Stimulated activated CD8-positive, alpha-beta memory T cell treated with anti-CD3 and anti-CD28 coated beads, Interleukin-12 subunit alpha, Interleukin-12 subunit beta, amount 100 ng/mL, for 1 hour (primary cell): ENCODE data around the gene COL25A1.
"Not testable (repeated sequence)": the region's sequence is repeated elsewhere in the genome, so short reads cannot be mapped to it uniquely, and the experiment has no call there.

ENCODE experiments used
- DNase-seq: peaks from one replicate; pipeline ENCODE4 v3.0.0-alpha.2; 2020; ENCODE audit warnings: low read depth

The COL25A1 gene

GRCh38 chr4:109010521-109010920, 291.9 kb downstream of the COL25A1 start:
- DNase-seq = no peak

DNA sequence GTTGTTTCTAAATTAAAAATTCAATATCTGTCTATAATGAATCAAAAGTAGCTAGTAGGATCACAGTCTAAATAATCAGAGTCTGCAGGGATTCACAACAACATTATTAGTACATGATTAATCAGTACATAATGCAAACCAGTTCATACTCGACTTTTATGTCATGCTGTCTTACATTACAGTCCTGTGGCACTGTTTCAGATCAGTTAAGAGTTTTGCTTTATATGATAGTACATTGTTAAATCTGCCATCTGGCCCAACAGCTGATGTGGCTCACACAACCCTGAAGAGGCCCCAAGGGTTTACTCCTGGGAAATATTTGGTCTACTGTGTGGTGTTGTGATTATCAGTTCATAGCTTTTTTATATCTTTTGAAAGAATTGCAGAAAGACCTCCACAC, 292.5 kb downstream of the COL25A1 start:
- DNase-seq = no peak

GRCh38 chr4:109007976-109008375, 294.5 kb downstream of the COL25A1 start:
- DNase-seq = no peak

- no peak for DNase-seq
These were observed 296.9 kb downstream of the COL25A1 start for GRCh38 chr4:109005523-109005922.

DNA sequence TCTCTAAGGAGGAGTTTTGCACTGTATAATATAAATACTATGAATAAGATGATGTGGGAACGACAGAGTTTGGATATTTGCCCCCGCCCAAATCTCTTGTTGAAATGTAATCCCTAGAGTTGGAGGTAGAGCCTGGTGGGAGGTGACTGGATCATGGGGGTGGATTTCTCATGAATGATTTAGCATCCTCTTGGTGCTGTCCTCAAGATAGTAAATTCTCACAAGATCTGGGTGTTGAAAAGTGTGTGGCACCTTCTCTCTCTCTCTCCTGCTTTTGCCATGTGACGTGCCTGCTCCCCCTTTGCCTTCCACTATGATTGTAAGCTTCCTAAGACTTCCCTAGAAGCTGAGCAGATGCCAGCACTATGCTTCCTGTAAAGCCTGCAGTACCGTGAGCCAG, 298.0 kb downstream of the COL25A1 start:
- no peak for DNase-seq

DNA sequence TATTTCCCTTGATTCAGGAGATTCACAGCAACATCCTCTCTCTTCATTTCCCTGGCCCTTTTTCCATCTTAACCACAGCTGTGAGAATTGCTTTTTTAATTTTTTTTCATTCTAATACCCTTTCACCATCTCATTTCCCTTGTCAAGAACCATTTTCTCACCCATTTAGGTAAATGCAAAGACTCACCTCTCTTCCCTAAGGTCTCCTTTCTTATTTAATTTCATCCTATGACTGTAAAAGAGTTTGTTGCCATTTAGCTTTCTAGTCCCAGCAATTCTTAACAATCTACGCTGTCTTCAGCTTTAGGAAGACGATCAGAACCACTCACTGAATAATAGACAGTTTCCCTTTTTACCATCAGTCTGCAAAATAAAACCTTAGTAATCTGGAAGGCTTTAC, 298.5 kb downstream of the COL25A1 start:
- DNase-seq = no peak

DNA sequence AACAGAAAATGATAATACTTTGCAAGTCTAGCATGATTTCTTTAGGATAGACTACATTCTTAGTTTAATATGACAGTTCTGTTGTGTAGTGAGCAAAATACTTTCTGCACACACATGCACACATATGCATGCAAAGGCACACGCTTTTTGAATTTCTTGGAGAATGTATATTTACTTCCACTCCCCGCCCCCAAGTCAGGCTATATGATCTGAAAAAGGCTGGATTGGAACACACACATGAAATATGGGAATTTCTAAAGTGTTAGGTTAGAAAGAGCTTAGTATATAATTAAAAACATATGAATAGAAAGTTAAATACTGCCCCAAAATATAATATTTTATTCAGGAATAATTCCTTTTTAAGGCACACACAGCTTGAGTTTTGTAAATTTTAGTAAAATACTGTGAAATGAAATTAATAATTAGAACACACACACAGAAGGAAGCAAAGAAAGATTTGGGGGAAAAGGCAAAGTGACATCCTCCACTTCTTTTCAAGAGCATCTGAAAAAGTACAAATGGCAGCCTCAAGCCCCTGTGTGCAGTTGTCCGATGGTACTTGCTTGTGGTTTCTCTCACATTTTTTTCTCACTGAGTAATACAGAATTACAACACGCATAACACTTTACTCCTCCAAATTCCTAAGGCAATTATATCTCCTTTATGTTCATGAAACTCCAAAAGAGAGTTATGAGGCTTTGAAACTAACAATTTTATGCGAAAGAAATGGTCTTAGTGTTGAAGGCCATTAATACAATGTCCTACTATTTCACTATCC, 310.7 kb downstream of the COL25A1 start:
- DNase-seq = no peak

GRCh38 chr4:108988464-108989195, 313.8 kb downstream of the COL25A1 start:
- no peak for DNase-seq

GRCh38 chr4:108984495-108984894, 318.0 kb downstream of the COL25A1 start:
- DNase-seq = not testable (repeated sequence)

DNA sequence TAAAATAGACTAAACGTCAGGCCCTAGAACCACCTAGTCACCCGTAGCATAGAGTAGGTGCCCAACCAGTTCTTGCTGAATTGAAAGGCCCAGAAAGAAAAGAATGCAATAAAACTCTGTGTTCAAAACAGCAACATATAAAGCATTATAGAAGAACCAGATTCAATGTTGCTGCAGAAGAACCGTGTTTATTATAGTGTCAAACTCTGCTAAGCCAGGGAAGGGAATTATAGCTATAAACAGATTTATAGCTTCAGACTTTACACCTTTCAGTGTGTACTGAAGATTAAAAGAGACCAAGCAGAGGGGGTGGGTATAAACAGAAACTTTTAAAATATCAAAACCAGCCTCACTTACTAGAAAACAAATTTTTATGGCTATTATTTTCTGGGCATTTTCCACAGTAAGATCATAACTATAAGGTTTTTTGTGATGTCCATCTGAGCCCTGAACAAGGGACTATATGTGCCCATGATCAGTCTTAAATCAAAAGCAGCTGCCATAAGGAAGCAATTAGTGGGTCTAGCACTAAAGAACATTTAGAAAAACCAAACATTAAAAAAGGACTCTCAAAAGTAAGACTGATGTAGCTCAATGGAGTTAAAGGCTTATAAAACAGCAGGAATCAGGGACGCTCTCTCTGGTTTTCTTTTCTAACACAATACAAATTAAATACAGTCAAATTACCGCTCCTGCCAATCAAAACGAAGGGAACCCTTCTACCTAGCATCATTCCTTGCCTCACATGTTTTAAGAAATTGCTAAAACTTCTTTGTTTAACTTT, 319.9 kb downstream of the COL25A1 start:
- no peak for DNase-seq

GRCh38 chr4:108980455-108981239, 321.8 kb downstream of the COL25A1 start:
- DNase-seq = no peak

- no peak for DNase-seq
These were observed 322.7 kb downstream of the COL25A1 start for GRCh38 chr4:108979759-108980158.

- DNase-seq = no peak
These were observed 324.4 kb downstream of the COL25A1 start for GRCh38 chr4:108978066-108978465.

DNA sequence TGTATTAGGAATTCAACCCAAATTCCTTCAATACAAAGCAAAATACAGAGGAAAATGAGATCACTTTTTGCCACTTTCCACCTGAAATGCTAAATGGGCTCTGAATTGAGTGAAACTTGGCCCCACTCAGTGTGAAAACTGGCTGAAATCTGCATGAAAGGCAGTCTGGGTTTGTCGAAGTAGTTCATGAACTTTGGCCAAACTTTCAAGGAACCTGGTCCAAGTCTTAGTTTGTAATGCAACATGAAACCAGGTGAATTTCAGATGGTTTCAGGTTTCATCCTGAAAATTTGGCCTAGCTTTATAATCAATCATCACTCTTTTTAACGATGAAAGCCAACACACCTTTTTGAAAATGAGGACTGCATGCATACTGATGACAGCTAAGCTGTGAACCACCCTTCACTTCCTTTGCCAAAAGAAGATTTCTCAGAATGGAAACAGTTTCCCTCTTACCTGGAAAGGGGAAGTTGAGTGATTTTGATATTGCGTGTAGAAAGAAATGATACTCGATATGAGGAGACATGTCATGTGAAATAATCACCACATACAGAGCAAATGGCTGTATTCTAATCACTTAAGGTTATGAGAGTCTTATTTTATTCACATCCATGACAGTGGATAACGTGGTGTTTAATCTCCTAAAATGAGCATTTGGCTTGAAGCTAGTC, 329.7 kb downstream of the COL25A1 start:
- DNase-seq = no peak

DNA sequence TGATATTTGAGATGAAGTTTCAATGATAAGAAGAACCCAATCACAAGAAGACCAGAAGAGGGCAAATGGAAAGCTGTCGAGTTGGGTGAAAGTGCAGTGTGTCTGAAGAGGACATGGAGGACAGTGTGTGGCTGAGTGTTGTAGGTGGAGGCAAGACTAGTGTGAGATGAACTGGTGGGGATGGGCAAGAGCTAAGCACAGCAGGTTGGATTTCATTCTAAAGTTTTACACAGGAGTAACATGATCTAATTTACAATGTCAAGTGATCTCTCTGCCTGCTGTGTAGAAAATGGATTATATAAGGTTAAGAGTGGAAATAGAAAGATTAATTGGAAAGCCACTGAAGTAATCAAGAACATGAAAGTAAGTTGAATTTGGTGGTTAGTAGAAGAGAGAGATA, 331.0 kb downstream of the COL25A1 start:
- DNase-seq = no peak

DNA sequence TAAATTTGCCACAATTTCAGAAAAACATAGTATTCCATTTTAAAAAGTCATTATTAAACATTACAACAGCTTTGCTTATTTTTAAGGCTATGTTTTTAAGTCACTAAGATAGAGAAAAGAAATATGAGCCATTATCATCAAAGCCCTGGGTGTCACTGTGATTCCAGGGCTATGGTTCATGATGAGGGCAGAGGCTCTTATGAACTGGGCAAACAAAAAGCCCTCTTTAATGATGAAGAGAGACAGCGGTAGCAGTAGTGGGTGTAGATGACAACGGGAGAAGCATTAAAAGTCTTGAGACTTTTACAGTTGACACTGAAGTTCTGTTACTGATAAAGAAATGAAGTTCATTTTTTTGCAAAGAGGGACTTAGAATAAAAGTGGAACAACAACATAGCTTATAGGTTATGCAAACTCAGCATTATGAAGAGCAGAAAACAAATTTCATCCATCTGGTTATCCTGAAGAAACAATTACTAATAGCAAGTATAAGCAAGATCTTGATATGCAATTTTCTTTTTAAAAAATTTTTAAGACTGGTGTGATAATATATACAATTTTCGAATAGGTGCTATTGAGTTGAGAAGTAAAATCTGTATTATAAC, 336.9 kb downstream of the COL25A1 start:
- no peak for DNase-seq

GRCh38 chr4:108965016-108965415, 337.4 kb downstream of the COL25A1 start:
- no peak for DNase-seq

DNA sequence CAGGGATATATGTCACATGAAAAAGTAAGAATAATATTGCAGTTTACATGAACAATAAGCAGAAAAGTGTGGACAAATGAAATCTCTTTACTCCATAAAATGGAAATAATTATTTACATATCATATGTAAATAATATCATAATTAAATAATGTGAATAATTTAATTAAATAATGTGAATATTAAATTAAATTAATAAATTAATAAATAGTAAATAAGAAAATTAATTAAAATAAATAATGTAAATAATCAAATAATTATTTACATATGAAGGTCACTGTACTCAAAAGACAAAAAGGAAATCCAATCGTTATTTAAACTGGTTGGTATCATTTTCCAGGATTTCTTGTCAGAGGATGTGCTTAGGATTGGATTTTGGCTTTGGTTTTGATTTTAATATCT, 338.5 kb downstream of the COL25A1 start:
- DNase-seq = no peak

DNA sequence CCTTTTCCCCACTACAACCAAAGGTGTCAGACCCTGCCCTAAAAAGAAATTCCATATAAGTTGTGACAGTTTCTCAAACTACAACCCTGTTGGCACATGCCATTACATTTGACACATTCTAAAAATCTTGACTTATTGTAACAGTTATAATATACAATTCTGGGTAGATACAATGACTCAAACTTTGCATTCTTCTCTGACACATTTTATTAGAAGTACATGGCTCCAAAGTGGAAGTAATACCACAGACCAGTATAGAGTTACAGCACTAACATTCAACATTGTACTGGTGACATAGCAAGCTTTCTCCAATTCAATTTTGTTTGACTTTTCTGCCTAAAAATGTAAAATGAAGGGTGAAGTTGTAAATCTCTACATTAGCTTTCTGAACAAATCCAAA, 343.0 kb downstream of the COL25A1 start:
- DNase-seq = no peak

DNA sequence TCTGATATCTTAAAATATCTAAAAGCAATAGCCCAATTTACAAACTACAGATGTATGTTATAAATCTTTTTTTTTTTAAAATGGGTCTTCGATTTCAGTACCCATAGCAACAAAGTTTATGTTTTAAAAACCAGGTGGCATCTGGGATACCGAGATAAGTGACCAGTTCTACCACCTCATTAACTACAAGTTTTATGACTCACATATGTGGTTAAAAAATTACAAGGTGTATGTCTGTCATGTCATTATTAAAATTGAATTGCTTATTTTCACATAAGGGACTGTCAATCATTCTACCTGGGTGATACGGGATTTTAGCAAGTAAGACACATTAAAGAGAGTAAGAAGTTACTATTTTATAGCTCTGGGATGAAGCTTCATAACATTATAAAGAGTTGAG, 347.6 kb downstream of the COL25A1 start:
- no peak for DNase-seq

- no peak for DNase-seq
These were observed 348.5 kb downstream of the COL25A1 start for GRCh38 chr4:108953941-108954340.
